ENCODE data around the gene GXYLT2.

- TF ChIP-seq THAP7 (CRISPR knock-in tag; IDR thresholded peaks at IDR 0.05) (no peak), POLR2A (IDR thresholded peaks at IDR 0.05; ENCODE audit: insufficient read depth in 1 of 2, low read depth in 2 of 2, low read length in 2 of 2) (no peak), CSRNP2 (CRISPR knock-in tag; conservative IDR thresholded peaks at IDR 0.05; ENCODE audit: low read depth) (no peak), ZNF354B (CRISPR knock-in tag; IDR thresholded peaks at IDR 0.05) (no peak), ZNF766 (CRISPR knock-in tag; IDR thresholded peaks at IDR 0.05; ENCODE audit: borderline replicate concordance) (no peak), POLR2AphosphoS5 (IDR thresholded peaks at IDR 0.05; ENCODE audit: low read depth, low read length) (no peak), ZNF569 (CRISPR knock-in tag; IDR thresholded peaks at IDR 0.05; ENCODE audit: borderline replicate concordance) (no peak), NR2C2 (CRISPR knock-in tag; IDR thresholded peaks at IDR 0.05; ENCODE audit: borderline replicate concordance) (no peak)
Observed at GRCh38 chr3:72942427-72942826, 54.6 kb downstream of the GXYLT2 start.

All from HepG2 (cell line).